NCI-H345 treated with DMSO at 0.1 percent for 48 hours (cell line): Measurements from ENCODE around the gene BRSK2.
"Not testable (repeated sequence)": the region's sequence is repeated elsewhere in the genome, so short reads cannot be mapped to it uniquely, and the experiment has no call there.

Experiments used
- DNase-seq: peaks from one replicate; lab custom pipeline; 2025; ENCODE audit not compliant: unreplicated experiment; lab: John Stamatoyannopoulos, UW

The BRSK2 gene

DNA sequence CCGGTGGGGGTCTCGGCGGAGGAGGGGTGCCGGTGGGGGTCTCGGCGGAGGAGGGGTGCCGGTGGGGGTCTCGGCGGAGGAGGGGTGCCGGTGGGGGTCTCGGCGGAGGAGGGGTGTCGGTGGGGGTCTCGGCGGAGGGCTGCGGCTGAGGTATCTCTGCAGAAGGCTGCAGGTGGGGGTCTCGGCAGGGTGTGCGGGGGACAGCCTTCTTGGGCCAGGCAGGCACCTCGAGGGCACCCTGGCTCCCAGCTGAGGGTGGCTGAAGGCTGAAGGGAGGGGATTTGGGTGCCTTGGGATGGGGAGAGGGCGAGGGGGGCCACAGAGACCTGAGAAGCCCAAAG lies 45.7 kb downstream of the BRSK2 start:
- not testable (repeated sequence) for DNase-seq

- DNase-seq: peak; percentile 74
Measured at GRCh38 chr11:1435820-1436467, 46.2 kb downstream of the BRSK2 start.

- DNase-seq: no peak
Measured at GRCh38 chr11:1436468-1437039, 46.8 kb downstream of the BRSK2 start.

- DNase-seq: no peak
Measured at GRCh38 chr11:1437500-1437899, 47.8 kb downstream of the BRSK2 start.

GRCh38 chr11:1438261-1438966 lies 48.7 kb downstream of the BRSK2 start:
- DNase-seq: no peak

DNA sequence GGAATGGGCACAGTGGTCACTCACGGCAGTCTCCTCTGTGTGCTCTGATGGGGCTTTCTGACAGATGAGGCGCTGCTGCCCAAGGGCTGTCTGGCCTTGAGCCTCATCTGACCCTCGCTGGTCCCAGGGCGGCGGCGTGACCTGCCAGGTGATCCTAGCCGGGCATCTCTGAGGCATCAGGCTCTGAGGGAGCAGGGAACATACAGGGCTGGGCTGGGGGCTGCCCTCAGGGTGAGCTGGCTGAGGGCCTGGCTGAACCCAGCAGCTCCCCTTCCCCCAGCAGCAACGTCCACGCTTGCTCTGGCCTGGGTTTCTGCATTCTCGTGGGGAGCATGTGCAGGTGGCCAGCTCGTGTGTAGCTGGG lies 49.2 kb downstream of the BRSK2 start:
- no peak for DNase-seq

DNA sequence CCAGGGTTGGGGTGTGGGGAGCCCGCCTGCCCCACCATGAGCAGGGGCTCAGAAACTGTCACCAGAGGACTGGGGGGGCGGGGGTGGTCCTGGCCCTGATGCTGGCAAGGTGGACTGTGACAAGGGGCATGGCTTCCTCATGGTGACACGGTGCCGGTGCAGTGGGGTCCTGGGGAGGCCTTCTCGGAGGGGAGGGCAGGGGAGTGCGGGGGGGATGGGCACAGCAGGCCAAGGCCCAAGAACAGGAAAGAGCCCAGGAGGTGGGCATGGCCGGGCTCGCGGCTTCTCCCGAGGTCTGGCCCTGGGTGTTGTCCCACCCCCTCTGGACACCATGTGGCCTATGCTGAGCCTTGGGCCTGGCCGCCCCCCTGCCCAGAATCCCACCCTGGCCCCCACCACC lies 49.6 kb downstream of the BRSK2 start:
- DNase-seq: no peak

GRCh38 chr11:1440066-1440465 lies 50.3 kb downstream of the BRSK2 start:
- DNase-seq: no peak

DNA sequence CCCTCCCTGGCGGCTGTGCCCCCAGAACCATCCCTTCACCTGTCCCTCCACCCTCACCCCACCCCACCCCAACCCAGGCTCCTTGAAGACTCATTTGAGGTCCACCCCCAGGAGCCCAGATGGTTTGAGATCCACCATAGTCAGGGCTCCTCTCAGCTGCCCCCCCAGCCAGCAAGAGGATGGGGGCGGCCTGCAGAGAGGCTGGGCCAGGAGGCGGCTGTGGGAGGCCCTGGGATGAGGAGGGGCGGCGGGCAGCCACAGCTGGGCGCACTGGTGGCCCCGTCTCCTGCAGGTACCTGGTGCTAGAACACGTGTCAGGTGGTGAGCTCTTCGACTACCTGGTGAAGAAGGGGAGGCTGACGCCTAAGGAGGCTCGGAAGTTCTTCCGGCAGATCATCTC lies 50.8 kb downstream of the BRSK2 start:
- no peak for DNase-seq

DNA sequence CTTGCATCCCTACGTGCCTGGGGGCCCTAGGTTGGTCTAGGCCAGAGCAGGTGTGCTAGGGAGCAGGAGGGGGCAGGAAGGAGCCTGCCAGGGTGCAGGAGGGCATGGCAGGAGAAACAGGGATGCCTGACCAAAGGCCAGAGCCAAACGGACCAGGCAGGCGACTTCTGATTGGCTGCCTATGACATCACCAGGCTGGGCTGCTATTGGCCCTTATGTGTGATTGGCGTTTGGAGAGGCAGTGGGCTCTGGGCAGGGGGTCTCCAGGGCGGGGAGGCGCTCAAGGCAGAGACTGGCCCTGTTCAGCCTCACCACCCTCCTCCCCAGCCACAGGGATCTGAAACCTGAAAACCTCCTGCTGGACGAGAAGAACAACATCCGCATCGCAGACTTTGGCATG lies 52.4 kb downstream of the BRSK2 start:
- DNase-seq: no peak

GRCh38 chr11:1442807-1443366 lies 53.2 kb downstream of the BRSK2 start:
- DNase-seq: no peak

DNA sequence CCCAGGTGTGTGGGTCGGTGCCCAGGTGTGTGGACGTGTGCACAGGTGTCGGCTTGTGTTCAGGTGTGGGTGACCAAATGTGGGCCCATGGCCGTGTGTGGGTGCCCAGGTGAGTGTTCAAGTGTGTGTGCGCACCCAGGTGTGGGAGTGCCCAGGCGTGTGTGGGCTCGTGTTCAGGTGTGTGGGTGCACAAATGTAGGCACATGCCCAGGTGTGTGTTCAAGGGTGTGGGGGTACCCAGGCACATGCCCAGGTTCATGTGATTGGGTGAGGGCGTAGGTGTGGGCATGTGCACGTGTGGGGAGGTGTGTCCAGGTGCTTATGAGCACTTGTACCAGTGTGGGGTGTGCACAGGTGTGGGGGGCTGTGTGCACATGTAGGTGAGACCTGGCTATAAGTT lies 54.0 kb downstream of the BRSK2 start:
- no peak for DNase-seq

DNA sequence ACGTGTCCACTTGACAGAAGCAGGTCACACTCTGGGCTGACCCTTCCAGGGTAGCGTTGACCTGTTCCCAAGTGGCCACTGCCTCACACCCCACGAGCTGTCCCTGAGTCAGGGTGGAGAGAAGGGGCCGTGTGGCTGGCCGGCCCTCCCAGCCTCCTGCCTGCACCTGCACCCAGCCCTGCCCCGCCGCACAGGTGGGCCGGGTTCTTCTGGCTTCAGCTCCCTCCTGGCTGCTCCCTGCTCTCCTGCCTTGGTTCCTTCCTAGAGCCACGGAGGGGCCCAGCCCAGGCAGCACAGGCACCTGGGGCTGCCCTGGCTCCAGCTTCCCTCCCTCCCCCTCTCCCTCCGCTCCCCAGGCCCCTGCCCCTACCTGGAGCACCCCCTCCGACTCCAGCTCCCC lies 54.6 kb downstream of the BRSK2 start:
- no peak for DNase-seq

DNA sequence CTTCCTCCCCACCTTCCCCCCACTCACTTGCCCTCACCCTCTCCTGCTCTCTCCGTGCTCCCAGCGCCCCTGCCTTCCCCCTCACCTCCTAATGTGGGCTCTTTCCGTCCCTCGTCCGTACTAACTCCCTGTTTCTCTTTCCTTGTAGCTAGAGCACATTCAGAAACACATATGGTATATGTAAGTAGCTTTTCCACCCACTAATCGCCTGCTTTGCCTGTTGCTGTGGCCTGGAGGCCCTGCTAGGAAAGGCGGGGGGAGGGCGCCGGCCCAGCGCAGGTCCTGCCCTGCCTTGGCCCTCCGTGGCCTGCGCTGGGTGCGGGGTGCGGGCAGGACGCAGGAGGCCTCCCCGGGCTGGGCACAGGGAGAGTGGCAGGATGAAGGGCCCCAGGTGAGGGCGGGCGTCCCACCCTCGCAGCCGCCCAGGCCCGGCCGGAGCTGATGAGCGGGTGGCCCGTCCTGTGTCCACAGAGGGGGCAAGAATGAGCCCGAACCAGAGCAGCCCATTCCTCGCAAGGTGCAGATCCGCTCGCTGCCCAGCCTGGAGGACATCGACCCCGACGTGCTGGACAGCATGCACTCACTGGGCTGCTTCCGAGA lies 55.2 kb downstream of the BRSK2 start:
- no peak for DNase-seq

DNA sequence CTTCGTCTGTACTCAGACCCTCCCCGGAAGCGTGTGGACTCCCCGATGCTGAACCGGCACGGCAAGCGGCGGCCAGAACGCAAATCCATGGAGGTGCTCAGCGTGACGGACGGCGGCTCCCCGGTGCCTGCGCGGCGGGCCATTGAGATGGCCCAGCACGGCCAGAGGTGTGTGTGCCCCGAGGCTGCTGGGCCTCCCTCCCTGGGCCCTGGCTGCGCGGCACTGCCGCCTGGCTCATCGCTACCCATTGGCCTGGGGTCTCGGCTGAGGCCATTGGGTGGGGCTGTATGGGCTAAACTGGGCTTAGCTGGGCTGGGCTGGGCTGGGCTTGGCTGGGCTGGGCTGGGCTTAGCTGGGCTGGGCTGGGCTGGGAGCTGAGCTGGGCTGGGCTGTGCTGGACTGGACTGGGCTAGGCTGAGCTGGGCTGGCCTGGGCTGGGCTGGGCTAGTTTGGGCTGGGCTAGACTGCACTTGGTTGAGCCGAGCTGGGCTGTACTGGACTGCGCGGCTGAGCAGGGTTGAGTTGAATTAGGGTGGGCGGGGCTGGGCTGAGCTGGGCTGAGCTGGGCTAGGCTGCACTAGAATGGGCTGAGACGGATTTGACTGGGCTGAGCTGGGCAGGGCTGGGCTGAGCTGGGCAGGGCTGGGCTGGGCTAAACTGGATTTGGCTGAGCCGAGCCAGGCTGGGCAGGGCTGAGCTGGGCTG lies 56.2 kb downstream of the BRSK2 start:
- DNase-seq: no peak

DNA sequence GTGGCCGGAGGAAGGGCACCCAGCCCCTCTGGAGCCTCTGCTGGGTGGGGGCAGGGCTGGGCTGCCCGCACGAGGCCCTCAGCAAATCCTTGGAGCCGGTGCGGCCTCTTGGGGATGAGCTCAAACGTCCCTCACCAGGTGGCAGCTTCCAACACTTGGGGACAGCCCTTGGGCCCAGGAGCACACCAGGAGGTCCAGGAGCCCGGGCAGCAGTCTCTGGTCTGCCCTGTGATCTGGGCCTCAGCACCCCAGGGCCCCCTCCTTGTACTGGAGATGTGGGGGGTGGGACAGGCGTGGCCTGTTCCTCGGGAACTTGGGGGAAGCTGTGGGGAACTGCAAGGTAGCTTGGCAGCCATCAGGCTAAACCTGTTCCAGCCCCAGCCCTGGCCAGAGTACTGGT lies 56.9 kb downstream of the BRSK2 start:
- DNase-seq: no peak

- no peak for DNase-seq
Measured at GRCh38 chr11:1447845-1448825, 58.4 kb downstream of the BRSK2 start.

DNA sequence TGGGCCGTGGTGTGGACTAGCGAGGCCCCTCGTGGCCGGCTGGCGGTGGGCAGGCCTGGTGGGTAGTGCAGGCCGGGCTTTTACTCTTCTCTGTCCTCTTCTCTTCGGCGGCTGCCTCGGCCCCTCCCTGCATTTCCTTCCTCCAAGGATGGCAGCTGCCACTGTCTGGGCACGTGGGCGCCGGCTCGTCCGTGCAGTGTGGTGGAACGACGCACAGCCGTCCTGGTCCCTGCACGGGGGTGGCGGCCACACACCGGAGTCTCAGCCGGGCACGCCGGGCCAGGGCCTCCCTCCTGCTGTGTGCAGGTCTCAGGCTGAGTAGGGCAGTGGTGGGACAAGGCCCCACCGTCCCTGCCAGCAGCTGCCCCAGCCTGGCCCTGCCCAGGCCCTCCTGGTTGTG lies 59.1 kb downstream of the BRSK2 start:
- no peak for DNase-seq

DNA sequence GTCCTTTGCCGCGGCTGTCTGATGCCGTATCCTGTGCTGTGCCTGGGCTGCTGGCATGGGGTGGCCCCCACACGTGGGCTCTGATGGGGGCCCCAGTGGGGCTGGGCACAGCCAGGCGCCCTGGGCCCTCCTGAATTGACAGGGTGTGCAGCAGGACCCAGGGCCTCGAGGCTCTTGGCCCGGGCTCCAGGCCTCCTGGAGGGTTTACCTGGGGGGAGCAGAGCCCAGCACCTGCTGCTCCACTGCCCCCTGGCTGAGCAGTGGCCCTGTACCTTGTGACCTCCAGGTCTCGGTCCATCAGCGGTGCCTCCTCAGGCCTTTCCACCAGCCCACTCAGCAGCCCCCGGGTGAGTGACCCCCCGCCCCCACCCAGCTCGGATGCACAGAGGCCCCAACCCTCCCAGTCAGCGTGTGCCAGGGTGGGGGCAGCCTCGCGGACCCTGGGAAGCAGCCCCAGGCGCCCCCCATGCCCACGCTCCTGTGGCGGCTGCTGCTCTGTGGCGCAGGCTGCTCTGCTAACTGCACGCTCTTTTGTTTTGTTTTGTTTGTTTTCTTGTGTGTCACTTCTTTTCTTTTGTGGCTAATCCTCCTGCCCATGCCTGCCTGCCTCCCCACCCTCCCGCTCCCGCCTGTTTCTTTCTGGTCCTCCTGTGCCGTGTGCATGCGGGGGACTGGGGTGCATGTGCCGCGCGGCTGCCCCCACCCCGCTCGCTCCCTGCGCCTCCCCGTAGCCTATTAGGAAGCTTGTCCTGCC lies 59.9 kb downstream of the BRSK2 start:
- DNase-seq: no peak
